Fibroblast of mammary gland (primary cell): Measurements from ENCODE around the gene ZBTB22.
"Not testable (repeated sequence)": the region's sequence is repeated elsewhere in the genome, so short reads cannot be mapped to it uniquely, and the experiment has no call there.

Experiments used
- DNase-seq: peaks from one replicate; pipeline ENCODE4 v3.0.0-alpha.2; 2010; ENCODE audit warnings: low read depth
- H3K4me3 ChIP-seq: 2 replicates; pipeline ENCODE4 v1.5.1; 2011; ENCODE audit warnings: low read depth, mild to moderate bottlenecking, low read length, moderate library complexity; ENCODE audit not compliant: control insufficient read depth
- CTCF ChIP-seq: conservative IDR thresholded peaks from 2 replicates; pipeline ENCODE4 v1.5.1; 2011; ENCODE audit warnings: low read depth, low read length, inconsistent platforms; ENCODE audit not compliant: control insufficient read depth, insufficient read depth

ZBTB22 gene

DNA sequence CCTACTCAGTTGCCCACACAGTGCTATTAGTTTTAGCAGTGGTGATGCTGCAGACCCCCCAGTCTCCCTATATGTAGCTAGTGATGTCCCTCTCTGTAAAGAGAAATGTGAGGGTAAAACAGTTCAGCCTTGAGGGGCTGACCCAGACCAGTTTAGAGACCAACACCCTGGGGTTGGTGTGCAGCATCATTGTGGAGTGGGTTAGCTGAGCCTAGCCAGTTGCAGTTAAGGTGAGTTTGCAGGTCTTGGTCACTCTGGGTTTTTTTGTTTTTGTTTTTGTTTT is 41.0 kb downstream of the ZBTB22 start:
- no peak for TF ChIP-seq CTCF
- peak overlapping the region; percentile 35 for H3K4me3 ChIP-seq
- no peak for DNase-seq

GRCh38 chr6:33275795-33276580 is 41.6 kb downstream of the ZBTB22 start:
- DNase-seq, result not testable (repeated sequence)
- peak overlapping the region; percentile 100 for H3K4me3 ChIP-seq

DNA sequence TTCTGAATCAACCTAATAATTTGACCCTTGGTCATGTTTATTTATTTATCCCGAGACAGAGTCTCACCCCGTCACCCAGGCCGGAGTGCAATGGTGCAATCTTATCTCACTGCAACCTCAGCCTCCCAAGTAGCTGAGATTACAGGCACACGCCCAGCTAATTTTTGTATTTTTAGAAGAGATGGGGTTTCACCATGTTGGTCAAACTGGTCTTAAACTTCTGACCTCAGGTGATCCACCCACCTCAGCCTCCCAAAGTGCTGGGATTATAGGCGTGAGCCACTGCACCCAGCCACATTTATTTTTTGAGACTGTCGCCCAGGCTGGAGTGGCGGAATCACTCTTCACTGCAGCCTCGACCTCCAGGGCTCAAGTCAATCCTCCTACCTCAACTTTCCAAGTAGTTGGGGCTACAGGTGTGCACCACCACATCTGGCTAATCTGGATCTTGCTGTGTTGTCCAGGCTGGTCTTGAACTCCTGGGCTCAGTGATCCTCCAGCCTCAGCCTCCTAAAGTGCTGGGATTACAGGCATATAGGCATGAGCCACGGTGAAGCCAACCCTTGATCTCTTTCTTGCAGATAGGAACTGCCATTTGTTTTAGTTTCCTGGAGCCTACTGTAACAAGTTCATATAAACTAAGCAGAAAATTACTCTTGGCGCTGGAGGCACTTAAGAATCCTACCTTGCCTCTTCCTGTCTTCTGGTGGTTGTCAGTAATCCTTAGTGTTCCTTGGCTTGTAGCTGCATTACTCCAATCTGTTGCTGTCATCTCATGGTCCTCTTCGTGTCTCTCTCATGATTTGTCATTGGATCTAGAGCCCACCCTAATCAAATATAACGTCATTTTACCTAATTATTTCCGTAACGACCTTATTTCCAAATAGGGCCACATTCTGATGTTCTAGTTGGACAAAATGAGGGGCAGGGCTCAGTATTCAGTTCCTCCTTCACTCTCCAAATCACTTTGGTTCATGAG is 43.3 kb downstream of the ZBTB22 start:
- H3K4me3 ChIP-seq, result peak overlapping the region; percentile 100
- TF ChIP-seq CTCF, result no peak
- no peak for DNase-seq

DNA sequence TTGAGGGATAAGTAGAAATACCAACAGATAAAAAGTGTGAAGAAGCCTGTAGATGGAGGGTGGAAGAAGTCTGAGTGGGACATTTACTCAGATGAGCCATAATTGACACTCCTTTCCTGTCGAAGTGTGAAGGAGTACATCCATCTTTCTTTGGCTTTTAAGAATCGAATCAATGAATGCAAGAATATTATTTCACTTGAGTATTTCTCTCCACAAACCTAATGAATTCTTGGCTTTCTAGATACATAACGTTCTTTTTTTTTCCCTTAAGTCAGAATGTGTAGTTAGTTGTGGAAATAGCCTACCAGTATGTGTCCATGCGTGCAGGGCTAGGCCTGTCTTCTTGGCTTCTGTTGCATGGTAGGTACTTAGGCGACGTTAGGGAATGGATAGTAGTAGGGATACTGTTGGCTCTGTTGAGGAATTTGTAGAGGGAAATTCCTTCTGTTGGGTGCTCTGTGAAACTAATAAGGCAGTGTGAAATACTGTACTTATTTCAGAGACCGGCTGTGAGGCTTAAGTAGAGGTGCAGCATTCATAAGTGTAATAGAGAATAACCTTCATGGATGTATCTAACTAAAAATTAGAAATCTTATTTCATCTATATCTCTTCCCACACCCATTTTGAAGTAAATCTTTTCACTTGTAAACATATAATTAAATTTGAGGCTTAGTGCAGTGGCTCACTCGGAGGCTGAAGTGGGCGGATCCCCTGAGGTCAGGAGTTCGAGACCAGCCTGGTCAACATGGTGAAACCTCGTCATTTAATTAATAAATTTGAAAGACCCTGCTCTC is 44.2 kb downstream of the ZBTB22 start:
- no peak for TF ChIP-seq CTCF
- peak overlapping the region; percentile 100 for H3K4me3 ChIP-seq
- no peak for DNase-seq

- peak overlapping the region; percentile 100 for H3K4me3 ChIP-seq
- DNase-seq, result peak; percentile 20
- TF ChIP-seq CTCF, result no peak
Observed at GRCh38 chr6:33272275-33273128, 45.0 kb downstream of the ZBTB22 start.

DNA sequence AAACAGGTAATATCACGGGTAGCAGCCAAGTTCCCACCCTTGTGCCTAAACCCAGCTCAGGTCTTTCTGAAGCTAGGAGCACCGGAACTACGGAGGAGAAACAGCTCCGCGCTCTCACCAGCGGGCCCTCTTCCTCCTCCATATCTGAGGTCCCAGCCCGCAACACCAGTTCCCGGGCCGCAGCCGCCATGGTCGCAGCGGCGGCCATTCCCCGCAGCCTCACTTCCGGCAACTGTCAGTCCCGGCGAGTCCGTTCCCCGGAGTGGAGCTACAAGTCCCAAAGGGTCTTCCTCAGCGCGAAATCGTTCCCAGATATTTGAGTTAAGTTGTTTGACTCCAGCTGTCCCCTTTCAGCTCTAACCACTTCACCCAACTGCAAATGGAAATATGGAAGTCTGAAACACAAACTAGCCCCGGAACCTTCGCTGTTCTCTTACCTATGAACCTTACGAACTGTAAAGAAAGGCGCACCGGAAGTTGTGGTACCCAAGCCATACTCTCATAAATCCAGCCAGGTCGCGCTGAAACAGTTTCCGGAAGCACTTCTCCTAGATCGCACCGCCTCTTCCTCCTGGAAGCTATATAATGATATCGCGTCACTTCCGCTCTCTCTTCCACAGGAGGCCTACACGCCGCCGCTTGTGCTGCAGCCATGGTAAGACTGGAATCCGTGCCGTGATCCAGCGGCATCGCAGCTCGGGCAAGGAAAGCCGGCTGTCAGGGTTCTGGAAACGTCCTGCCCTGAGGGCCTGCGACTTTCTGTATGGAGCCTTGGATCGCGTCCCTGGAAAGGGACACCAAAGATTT is 45.9 kb downstream of the ZBTB22 start, which contains the start of the genes RPS18 and VPS52:
TSS of gene RPS18 (plus strand) at position 608 of the 807 bp plus-strand sequence. CDS start at position 653, 45 bp downstream.
TSS of gene VPS52 (minus strand) at position 409 of the 807 bp plus-strand sequence. CDS start at position 208, 201 bp downstream.
- H3K4me3 ChIP-seq, result peak within 1 kb of the TSS; percentile 100
- peak; percentile 99 for DNase-seq
- no peak for TF ChIP-seq CTCF
